Esophagus squamous epithelium (tissue), 4 donors: ENCODE measurements around the gene SLC27A2.

Experiments used
- CTCF ChIP-seq, 6 experiments: fragments of 450-650 bp in 4 of 6; fragments of 200-600 bp in 2 of 6; sonication (generic) in 2 of 6; IDR thresholded peaks; one replicate each; pipeline ENCODE4 v1.5.1; 2016 to 2019; ENCODE audit warnings: antibody characterized with exemption in 6 of 6, mild to moderate bottlenecking in 4 of 6, moderate library complexity in 4 of 6
- POLR2A ChIP-seq, 4 donors: fragments of 450-650 bp; IDR thresholded peaks; one replicate each; pipeline ENCODE4 v1.6.1; 2017; ENCODE audit warnings: antibody characterized with exemption in 4 of 4, mild to moderate bottlenecking in 4 of 4, moderate library complexity in 3 of 4

GRCh38 chr15:50261981-50262380 lies 80.0 kb downstream of the SLC27A2 start:
- TF ChIP-seq CTCF (IDR thresholded peaks at IDR 0.05) (no peak), POLR2A (IDR thresholded peaks at IDR 0.05) (no peak)
